NOMO-1 treated with dmso at 0.1 percent for 144 hours (cell line): Measurements from ENCODE around the gene USPL1.
"Not testable (repeated sequence)": the region's sequence is repeated elsewhere in the genome, so short reads cannot be mapped to it uniquely, and the experiment has no call there.

Source experiments
- DNase-seq: peaks from one replicate; lab custom pipeline; 2025; ENCODE audit not compliant: unreplicated experiment; lab: John Stamatoyannopoulos, UW

USPL1 gene

GRCh38 chr13:30617315-30618185, at the start of gene USPL1:
TSS of gene USPL1 (plus strand) at chr13:30617920. CDS start at chr13:30621141, 3,221 bp downstream.
- peak; percentile 100 for DNase-seq

- peak; percentile 47 for DNase-seq
Measured at GRCh38 chr13:30569901-30570576, 47.7 kb upstream of the USPL1 start.

GRCh38 chr13:30570691-30571090, 47.0 kb upstream of the USPL1 start:
- DNase-seq, result no peak

- DNase-seq, result no peak
Measured at GRCh38 chr13:30572859-30573275, 44.9 kb upstream of the USPL1 start.

- no peak for DNase-seq
Measured at GRCh38 chr13:30576528-30576927, 41.2 kb upstream of the USPL1 start.

GRCh38 chr13:30577401-30577852, 40.3 kb upstream of the USPL1 start:
- peak; percentile 61 for DNase-seq

- no peak for DNase-seq
Measured at GRCh38 chr13:30580852-30581502, 36.7 kb upstream of the USPL1 start.

GRCh38 chr13:30581582-30581981, 36.1 kb upstream of the USPL1 start:
- DNase-seq, result no peak

- no peak for DNase-seq
Measured at GRCh38 chr13:30584051-30584731, 33.5 kb upstream of the USPL1 start.

GRCh38 chr13:30585748-30586262, 31.9 kb upstream of the USPL1 start:
- DNase-seq, result no peak

GRCh38 chr13:30587231-30587630, 30.5 kb upstream of the USPL1 start:
- no peak for DNase-seq

- no peak for DNase-seq
Measured at GRCh38 chr13:30587739-30588138, 30.0 kb upstream of the USPL1 start.

- no peak for DNase-seq
Measured at GRCh38 chr13:30593001-30593400, 24.7 kb upstream of the USPL1 start.

- DNase-seq, result no peak
Measured at GRCh38 chr13:30600496-30600895, 17.2 kb upstream of the USPL1 start.

- no peak for DNase-seq
Measured at GRCh38 chr13:30601836-30602235, 15.9 kb upstream of the USPL1 start.

GRCh38 chr13:30605052-30605451, 12.7 kb upstream of the USPL1 start:
- DNase-seq, result no peak

- not testable (repeated sequence) for DNase-seq
Measured at GRCh38 chr13:30607186-30607585, 10.5 kb upstream of the USPL1 start.

- no peak for DNase-seq
Measured at GRCh38 chr13:30607908-30608307, 9.8 kb upstream of the USPL1 start.

- DNase-seq, result no peak
Measured at GRCh38 chr13:30608364-30608763, 9.4 kb upstream of the USPL1 start.

GRCh38 chr13:30610311-30610710, 7.4 kb upstream of the USPL1 start:
- DNase-seq, result no peak

GRCh38 chr13:30615481-30615865, 2.2 kb upstream of the USPL1 start:
- DNase-seq, result no peak
